ENCODE results near the gene OR4A47.
"Not testable (repeated sequence)": the region's sequence is repeated elsewhere in the genome, so short reads cannot be mapped to it uniquely, and the experiment has no call there.

OR4A47 gene, protein sequence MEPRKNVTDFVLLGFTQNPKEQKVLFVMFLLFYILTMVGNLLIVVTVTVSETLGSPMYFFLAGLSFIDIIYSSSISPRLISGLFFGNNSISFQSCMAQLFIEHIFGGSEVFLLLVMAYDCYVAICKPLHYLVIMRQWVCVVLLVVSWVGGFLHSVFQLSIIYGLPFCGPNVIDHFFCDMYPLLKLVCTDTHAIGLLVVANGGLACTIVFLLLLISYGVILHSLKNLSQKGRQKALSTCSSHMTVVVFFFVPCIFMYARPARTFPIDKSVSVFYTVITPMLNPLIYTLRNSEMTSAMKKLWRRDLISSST

DNA sequence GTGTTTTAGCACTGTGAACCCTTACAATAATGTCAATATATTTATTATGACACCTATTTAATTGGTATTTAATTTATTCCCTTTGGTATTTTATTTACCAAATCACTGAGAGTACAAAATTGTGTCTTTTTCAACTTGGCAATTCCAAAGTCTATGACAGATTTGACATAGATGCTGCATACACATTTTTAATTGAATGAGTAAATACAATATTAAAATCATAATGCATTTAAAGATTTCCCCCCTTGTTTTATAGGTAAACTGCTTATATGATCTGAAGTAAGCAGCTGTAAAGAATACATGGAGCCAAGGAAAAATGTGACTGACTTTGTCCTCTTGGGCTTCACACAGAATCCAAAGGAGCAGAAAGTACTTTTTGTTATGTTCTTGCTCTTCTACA, at the start of gene OR4A47:
Gene OR4A47, plus strand, starts transcription at position 301 of the 400 bp plus-strand sequence. Its CDS starts 0 bp downstream, at position 301.
- DNase-seq = not testable (repeated sequence)

DNA sequence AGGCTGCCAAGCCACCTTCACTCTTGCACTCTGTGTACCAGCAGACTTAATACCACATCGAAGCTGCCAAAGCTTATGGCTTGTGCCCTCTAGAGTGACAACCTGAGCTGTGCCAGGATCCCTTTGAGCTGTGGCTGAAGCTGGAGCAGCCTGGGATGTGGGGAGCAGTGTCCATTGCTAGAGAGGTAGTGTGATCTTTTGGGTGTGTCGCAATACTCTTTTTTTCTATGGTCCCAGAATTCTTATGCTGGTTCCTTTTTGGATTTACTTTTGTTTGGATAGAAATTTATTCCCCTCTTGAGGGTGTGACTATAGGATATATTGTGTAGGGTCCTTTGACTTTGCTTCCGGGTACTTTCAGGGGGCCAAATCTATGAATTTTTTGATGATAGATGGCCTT, 32.7 kb upstream of the OR4A47 start:
- not testable (repeated sequence) for DNase-seq

DNA sequence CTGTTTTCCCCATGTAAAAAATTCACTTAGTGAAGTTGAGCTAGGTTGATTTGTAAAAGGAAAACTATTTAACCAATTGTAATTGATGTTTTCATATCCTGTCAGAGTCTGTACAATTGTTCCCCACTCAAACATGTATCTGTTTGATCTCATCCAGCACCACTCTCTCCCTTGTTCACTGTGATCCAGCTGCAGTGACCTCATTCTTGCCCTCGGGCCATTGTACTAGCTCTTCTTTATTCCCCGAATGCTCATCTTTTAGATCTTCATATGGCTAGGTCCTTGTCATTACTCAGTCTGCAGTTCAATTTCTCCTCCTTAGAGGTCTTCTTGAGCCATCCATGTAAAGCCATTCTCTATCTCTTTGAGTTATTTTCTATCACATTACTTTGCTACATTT, 14.6 kb upstream of the OR4A47 start:
- not testable (repeated sequence) for DNase-seq

DNA sequence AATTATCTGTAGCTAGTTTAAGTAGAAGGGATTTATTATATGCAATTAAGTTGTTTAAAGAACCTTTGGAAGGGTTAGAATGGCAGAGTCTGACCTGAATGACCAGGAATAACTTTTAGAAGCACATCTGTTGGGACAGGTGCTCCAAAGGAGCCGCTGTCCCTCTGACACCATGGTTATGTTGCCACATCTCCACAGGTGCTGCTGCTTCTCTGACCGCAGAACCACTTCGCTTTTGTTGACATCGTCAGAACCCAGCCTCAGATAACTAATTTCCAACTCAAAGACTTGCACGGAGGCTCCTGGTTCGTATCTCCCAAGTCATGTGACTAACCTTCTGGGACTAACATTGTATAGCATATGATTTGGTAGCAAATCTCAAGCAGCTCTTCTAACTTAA, 13.9 kb upstream of the OR4A47 start:
- DNase-seq = not testable (repeated sequence)

DNA sequence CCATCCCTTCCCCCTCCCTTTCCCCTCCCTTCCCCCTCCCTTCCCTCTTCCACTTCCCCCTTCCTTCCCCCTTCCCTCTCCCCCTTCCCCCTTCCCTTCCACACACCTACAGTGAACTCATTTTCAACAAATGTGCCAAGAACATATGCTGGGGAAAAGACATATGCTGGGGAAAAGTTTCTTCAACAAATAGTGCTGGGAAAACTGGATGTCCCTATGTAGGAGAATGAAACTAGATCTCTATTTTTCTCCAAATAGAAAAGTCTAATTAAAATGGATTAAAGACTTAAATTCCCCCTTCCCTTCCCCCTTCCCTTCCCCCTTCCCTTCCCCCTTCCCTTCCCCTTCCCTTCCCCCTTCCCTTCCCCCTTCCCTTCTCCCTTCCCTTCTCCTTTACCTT, 17.6 kb downstream of the OR4A47 start:
- DNase-seq = not testable (repeated sequence)

DNA sequence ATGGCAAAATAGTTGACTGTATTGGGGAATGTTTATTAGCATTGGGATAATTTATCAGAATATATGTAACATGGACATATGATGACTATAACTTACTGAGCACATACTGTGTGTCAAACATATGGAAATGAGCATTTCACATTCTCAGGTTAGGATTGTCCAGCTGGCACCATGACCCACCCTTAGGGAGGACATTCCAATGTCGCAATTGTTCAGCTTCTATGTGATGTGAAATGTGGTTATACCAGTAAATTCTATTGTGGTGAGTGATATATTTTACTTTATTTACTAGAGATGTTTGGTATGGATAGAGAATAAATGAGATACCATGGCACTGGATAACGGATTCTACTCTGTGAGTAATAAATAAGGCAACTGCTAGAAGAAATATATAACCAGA, 50.4 kb downstream of the OR4A47 start:
- DNase-seq = no peak
